Ureter (tissue), 1 donor: ENCODE measurements around the gene AKR7A3. TPM values are rescaled to one million over a fixed set of nuclear protein-coding genes. Genes with fewer than 3 reads are reported as not detected.
"Not testable (repeated sequence)": the region's sequence is repeated elsewhere in the genome, so short reads cannot be mapped to it uniquely, and the experiment has no call there.

Experiments
- DNase-seq: peaks from one replicate; pipeline ENCODE4 v3.0.0-alpha.2; 2020; ENCODE audit warnings: low spot score
- total RNA-seq: library from RNA; stranded (reverse); gene quantifications from one replicate; pipeline ENCODE4 v1.2.4, GENCODE V29; 2023
- donor health status: DM: yes; HTN: yes; CAD: no.

The AKR7A3 gene
- total RNA-seq, result 1.8 TPM

DNA sequence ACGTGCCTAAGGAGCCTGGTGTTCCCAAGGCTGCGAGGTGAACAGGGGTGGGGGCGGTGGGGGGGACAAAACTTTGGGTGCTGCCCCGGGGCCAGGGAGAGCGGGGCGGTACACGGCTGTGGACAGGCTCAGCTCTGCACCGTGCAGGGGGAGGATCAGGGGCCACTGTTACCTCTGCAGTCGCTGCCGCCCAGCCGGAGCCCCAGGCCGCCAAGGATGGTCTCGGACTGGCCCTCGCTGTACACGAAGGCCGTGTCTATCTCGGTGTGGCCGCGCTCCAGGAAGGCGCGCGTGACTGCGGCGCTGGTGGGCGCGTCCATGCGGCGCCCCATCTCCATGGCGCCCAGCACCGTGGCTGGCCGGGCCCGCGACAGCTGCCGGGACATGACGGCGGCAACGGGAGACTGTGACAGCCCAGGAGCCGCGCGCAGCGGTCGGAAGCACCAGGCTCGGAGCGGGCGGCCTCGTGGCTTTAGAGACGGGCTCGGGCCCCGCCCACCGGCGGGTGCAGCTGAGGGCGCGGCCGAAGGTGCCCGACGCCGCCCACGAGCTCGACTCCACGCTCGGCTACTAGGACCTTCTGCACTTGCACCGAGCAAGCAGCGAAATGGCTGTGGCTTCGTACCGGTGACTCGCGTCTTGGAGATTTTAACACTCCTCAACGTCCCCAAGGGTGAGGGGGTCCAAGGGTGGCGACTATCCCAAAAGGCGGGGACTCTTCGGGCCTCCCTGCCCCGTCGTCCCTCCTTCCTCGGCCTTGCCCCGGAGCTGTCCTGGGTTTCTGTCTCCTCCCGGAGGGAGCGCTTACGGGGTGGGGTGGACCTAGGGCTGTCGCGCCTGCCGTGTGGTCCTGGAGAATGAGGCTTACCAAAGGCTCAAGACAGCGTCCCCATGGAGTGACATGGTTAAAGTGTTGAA lies at the start of gene AKR7A3:
Gene AKR7A3, minus strand, starts transcription at position 447 of the 918 bp plus-strand sequence. Its CDS starts 61 bp downstream, at position 386.
- DNase-seq, result not testable (repeated sequence)

DNA sequence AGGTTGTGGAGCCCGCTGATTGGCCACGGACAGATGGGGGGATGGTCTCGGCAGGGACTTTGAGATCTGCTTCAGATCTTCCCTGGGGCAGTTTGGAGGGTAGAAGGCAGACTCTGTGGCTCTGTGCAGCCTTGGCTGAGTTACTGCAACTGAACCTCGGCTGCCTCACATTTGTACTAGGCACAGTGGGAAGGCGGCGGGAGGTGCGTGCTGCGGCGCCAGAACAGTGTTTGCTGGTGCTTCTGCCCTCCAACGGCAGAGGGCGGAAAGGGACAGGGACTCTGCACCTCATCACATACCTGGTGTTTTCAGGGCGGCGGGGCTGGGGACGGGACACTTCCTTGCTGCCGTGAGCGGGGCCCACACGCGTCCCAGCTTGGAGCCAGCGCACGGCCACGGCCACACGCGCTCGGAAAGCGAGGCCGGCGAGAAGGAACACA lies 49.8 kb upstream of the AKR7A3 start:
- no peak for DNase-seq

DNA sequence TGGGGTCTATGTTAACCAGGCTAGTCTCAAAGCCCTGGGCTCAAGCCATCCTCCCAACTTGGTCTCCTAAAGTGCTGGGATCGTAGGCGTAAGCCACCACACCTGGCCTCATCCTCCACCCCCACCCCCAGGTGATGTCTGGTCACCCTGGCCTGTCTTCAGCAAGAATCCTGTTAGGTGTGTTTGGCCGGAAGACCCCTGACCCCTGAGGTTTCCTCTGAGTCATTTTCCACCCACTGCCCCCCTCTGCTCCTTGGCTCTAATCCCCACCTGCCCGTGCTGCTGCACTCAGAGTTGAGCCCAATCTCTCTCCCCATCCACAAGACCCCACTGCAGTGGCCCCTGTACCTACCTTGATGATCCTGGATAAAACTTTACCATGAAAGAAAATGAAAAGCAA lies 48.7 kb upstream of the AKR7A3 start:
- no peak for DNase-seq

DNA sequence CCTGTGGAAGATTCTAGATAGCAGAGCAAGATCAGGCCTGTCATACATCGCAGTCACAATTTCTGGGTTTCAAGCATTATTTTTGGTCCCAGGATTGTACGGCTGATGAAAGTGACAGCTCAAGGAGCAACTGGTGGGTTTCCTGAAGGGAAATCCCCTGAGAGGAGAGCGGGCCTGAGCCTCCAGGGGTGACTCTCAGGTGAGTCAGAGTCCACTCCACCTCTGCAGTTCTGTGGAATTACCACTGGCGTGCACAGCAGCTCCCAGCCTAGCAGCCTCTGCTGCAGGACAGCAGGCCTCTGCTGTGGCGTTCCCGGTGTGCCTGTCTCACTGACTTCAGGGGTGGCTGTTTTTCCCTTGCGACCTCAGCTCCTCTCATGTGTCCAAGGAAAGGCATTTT lies 48.0 kb upstream of the AKR7A3 start:
- DNase-seq, result no peak

DNA sequence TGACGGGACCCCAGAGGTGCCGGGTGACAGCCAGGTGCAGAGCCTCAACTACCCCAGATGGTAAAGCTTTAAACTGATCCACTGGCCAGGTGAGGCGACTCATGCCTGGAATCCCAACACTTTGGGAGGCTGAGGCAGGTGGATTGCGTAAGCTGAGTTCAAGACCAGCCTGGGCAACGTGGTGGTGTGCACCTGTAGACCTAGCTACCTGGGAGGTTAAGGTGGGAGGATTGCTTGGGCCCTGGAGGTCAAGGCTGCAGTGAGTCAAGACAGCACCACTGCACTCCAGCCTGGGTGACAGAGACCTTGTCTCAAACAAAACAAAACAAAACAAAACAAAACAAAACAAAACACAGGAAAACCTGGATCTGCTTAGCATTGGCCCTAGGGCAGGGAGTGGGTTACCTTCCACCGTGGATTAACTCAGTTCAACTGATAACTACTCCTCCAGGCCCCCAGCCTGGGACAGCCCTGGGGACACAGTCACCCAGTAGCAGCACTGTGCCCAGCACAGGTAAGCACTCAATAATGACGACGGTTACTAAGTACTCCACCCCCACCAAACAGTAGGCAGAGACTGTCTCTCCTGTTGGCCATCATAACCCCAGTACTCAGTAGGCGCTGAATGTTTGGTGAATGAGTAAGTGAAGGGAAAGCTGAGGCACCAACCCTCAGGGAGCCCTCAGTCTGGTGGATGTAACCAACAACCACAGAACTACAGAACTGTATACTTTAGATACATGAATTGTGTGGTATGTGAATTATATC lies 45.2 kb upstream of the AKR7A3 start:
- DNase-seq, result no peak

DNA sequence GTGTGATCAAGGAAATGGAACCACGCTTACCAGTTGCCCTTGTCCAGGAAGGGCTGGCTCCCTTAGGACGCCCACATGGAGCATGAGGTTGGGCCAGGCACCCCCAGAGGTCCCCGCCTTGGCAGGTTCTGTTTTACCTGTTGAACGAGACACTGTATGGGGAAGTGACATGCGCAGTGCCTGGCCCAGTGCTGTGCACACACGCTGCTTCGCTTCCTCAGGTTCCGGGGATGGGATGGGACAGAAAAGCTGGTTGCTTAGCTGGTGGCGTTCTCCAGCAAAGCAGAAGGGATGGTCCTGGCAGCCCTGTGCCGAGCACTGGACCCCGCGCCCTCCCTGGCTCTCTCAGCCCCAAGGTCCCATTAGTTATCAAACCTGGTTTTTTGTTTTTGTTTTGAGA lies 44.3 kb upstream of the AKR7A3 start:
- DNase-seq, result no peak

DNA sequence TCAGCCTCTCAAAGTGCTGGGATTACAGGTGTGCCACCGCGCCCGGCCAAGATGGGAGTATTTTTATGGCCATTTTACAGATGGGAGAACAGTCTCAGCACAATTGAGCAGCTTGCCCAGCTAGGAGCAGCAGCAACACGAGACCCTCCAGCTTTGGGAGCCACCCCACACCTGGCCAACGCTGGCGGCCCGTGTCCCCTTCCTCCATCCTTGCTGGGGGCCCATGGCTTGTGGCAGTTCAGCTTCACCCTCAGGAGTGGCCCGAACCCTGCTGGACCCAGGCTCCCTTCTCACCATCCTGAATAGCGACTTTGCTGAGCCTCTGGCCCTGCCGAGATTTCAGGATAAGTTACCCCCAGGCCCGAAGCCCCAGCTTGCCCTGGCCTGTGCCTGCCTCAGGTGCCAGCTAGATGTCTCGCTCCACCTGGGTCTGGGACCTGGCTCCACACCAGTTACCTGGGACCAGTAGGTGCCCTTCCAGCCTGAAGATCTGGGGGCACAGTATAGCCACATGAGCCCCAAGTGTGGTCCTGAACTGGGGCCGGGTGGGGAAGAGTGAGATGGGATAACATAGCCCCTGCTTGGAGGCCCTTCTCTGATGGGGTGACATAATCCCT lies 42.8 kb upstream of the AKR7A3 start:
- DNase-seq, result no peak

DNA sequence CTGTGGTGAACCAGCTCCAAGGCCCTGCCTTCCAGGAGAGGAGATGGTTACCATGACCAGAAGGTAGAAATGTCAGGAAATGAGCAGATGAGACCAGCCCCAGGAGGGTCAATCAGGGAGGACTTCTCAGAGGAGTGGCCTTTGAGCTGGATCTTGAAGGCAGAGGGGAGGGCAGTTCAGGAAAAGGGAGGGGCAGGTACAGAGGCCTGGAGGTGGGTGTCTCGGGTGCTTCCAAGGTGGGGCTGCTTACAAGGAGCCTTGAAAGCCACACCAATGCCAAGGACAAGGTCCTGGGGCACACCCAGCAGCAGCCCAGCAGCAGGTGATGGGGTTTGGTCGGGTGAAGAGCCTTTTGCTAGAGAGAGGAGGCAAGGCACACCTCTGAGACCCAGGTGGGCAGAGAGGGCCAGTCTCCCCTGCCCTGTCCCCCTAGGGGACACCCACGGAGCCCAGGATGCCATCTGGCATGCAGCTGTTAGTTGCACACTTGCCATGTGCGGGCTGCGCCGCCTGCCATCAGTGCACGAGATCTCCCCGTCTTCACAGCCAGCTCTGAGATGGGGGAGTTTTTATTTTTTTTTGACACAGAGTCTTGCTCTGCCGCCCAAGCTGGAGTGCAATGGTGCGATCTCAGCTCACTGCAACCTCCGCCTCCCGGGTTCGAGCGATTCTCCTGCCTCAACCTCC lies 42.0 kb upstream of the AKR7A3 start:
- no peak for DNase-seq

DNA sequence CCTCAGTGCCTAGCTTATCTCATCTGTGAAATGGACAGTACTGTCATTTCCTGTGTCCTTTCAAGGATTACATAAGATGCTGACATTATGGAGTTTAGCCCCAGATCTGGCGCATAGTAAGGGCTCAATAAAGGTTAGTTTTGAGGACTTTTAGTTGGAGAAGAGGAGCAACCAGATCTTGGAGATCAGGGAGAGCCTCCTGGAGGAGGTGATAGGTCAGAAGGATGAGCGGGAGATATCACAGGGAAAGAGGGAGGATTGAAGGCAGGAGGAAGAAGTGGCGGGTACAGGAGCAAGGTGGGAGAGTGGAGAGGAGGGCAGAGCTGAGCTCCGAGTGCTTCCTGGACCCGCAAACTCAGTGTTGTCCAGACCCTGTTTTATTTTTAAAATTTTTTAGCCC lies 41.0 kb upstream of the AKR7A3 start:
- DNase-seq, result no peak

DNA sequence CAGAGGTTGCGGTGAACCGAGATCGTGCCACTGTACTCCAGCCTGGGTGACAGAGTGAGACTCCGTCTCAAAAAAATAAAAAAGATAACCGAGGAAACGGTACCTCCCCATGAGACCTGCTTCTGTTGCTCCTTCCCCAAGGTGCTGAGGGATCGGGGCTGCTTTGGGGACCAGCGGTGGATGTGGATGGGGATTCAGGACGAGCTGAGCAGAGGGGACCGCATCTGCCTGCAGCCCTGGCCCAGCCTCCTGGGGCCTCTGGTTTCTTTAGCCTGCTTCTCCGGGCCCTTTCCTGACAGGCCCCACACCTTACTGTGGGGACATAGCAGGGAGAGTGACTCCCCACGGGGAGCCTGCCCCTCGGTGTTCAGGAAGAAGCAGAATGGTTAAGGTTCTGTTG lies 40.6 kb upstream of the AKR7A3 start:
- DNase-seq, result no peak

DNA sequence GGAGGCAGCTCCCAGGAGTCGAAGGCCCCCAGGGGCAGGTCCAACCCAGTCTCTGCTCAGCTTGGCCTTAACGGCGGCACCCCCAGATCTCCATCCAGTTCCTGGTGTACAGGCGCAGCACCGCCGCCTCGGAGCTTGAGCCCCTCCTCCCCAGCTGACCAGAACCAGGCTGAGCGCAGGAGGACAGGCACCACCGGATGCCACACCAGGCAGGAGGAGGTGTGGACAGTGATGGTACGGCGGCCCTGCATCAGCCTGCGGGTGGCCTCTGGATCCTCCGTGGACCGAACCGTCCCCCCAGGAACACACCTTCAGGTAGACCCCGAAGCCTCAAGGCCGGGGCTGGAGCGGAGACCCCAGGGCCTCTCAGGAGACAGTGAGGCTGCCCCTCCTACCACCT lies 39.9 kb upstream of the AKR7A3 start:
- no peak for DNase-seq

DNA sequence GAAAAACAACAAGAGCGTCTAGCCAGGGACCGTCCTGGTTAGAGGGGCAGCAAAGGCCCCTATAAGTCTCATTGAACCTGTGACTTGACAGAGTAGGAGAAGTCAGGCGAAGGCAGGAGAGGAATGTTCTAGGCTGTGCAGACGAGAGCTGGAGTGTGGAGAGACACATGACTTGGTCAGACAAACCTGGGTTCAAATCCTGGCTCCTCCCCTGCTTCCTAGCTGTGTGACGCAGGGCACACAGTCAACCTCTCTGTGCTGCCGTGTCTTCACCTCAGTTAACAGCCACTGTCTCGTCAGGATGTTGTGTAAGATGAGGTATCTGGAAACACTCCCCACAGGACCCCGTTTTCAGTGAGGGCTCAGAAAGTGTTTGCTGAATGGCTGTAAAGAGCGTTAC lies 39.2 kb upstream of the AKR7A3 start:
- no peak for DNase-seq

DNA sequence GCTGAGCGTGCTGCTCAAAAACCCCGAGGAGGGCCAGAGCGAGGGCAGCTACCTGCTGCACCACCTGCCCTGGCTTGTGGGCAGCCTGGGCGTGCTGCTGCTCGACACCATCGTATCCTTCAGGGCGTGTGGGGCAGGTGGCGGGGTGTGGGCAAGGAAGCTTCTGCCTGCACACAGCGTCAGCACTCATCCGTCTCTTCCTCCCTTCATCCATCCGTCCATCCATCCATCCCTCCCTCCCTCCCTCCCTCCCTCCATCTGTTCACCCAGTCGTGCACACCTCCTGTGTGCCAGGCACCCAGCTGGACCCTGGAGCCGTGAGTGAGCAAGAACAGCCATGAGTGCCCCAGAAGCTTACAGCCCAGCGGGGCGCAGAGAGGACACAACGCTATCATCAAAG lies 38.7 kb upstream of the AKR7A3 start:
- no peak for DNase-seq

DNA sequence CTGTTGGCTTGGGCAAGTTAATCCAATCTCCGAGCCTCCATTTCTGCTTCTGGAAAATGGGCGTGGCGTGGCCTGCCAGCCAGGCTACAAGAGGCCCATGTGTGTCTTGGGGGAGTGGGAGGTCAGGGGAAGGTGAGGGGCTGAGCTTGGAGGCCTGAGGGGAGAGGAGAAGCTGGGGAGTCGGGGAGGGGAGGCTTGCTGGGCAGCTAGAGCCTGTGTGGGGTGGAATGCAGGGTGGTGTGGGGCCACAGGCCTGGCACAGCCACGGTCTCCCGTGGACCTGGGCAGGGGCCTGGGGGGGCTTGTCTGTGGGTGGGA lies 38.1 kb upstream of the AKR7A3 start:
- DNase-seq, result no peak

DNA sequence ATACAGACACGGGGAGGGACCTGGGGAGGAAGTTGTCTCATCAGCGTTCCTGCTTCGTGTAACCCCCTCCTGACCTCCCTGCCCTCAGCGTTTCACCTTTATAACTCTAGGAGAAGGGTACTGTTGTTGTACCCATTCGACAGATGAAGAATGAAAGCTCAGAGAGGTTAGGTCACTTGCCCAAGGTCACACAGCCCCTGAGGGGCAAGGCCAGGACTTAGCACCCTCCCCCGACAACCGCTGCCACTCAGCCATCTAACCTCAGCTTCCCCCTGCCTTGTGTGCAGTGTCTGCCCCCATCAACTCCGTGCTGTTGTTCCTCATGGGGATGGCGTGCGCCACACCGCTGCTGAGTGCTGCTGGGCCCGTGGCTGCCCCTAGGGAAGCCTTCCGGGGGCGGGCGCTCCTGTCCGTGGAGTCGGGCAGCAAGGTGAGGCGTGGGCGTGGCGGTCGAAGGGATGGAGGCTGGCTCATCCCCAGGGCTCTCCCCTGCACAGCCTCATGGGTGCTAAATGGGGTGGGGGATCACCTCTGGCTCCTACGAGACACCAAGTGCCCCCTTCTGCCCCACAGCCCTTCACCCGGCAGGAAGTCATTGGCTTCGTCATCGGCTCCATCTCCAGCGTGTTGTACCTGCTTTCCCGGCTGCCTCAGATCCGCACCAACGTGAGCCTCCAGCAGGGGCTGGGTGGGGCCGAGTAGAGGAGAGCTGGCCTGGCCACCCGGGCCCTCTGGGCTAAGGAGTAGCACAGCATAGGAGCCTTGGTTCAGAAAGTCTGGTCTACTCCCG lies 37.6 kb upstream of the AKR7A3 start:
- no peak for DNase-seq

DNA sequence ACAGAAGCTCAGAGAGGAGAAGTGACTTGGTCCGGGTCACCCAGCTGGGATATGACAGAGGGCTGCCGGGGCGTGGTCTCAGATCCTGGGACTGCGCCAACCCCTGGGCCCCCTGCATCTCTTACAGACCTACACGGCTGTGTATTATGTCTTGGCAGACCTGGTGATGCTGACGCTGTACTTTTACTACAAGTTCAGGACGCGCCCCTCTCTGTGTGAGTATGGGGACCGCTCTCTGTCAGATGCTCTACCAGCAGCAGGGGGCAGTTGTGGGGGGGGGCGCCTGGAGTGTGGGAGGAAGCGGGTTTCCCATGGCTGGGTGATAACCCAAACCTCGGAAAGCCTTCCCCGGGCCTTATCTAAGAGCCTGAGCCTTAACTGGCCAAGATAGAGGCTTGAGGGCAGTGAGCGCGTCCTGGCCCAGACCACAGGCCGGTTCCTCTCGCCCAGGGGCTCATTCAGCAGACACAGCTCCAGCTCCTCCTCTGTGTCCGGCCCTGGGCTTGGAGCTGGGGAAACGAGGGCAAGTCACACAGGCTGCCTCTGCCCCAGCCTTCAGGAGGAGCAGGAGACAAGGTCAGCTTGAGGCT lies 36.9 kb upstream of the AKR7A3 start:
- DNase-seq, result no peak

DNA sequence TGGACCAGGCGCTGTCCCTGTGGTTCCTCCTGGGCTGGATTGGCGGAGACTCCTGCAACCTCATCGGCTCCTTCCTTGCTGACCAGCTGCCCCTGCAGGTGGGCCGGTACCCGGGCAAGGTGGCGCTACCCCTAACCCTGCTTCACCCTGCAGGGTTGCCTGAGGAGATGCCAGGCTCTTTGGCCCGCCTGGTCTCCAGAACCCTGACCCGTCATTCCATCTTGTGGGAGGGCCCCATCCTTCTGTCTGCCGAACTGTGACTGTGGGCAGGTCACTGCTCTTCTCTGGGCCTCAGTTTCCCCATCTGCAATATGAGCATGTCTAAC lies 36.1 kb upstream of the AKR7A3 start:
- no peak for DNase-seq

DNA sequence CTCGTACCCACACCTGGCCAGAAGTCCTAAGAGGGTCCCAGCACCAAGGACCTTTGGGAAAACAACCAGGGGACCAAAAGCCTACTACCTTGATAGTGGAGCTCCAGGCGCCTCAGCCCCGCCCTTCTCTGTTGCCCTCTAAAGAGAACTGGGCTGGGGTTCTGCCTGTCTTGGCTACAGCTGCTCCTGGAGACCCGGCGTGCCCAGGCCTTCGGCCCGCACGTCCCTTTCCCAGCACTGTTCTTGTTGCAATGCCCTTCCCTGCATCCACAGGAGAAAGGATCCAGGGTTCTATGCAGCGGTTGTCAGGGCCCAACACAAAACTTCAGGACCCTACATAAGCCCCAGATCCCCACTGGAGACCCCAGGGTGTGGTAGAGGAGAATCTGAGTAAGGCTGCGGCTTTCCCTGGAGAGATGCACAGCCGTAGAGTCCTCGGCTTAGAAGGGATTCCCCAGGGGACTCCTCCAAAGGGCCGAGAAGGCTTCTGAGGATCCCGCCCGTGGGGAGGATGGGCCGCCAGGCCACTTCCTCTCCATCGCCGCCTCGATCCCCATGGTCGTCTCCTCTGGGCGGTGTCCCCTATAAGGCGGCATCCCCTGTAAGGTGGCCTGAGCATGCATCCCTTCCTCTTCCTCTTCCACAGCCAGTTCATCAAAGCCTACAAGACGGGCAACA lies 35.6 kb upstream of the AKR7A3 start:
- DNase-seq, result no peak

DNA sequence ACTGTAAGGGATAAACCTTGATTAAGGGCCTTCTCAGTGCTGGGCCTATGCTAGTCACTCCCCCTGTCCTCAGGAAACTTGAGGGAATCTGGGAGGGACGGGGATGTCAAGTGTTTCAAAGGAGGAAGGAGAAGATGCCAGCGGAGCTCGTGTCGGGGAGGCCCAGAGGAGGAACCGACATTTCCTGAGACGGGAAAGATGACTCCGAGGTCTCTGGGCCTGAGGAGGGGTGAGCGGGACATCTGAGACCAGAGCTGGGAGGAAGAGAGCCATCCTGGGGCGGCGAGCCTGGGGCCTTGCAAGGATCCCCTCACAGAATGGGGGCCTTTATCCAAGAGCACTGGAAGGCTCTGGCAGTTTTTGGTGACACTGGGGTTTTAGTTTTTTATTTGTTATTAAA lies 33.9 kb upstream of the AKR7A3 start:
- no peak for DNase-seq

DNA sequence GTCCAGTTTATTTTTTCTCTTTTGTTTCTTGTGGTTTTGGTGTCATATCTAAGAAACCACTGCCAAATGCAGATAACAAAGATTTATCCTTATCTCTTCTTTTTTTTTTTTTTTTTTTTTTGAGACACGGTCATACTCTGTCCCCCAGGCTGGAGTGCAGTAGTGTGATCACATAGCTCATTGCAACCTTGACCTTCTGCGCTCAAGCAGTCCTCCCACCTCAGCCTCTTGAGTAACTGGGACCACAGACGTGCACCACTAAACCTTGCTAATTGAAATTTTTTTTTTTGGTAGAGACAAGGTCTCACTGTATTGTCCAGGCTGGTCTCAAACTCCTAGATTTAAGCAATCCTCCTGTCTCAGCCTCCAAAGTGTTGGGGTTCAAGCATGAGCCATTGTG lies 32.5 kb upstream of the AKR7A3 start:
- no peak for DNase-seq

DNA sequence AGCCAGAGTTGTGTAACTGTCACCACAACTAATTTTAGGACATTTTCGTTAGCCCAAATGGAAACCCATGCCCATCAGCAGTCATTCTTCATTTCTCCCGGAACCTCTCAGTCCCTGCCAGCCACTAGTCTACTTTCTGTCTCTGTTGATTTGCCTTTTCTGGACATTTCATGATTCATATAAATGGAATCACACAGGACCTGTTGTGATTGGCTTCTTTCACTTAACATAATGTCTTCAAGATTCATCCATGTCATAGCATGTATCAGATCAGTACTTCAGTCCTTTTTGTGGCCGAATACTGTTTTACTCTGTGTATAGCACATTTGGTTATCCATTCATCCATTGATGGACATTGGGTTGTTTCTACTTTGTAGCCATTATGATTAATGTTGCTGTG lies 30.6 kb upstream of the AKR7A3 start:
- no peak for DNase-seq
